ENCODE results near the gene SERPINB12. TPM values are rescaled to one million over a fixed set of nuclear protein-coding genes. Genes with fewer than 3 reads are reported as not detected.

SERPINB12 gene
- total RNA-seq, 3 donors from 2014 or later, result not detected

- no peak for DNase-seq (ENCODE audit: low spot score in 2 of 2)
- TF ChIP-seq CTCF (IDR thresholded peaks at IDR 0.05), result no peak
- TF ChIP-seq POLR2AphosphoS5 (IDR thresholded peaks at IDR 0.05), result no peak
- TF ChIP-seq POLR2A (IDR thresholded peaks at IDR 0.05), result no peak
Observed at GRCh38 chr18:63559567-63560491, 17.7 kb downstream of the SERPINB12 start.

GRCh38 chr18:63562284-63562683, 20.1 kb downstream of the SERPINB12 start:
- Histone ChIP-seq H3K4me3 (no peak overlapping the region), H3K27me3 (no peaks in the 10 kb centered on the region), H3K36me3 (no peaks in the 10 kb centered on the region), H3K4me1 (no peaks in the 10 kb centered on the region), H3K9me3 (no peaks in the 10 kb centered on the region), H3K27ac (no peak overlapping the region)
- intact Hi-C loops (cut with DNase I; ENCODE audit: low total_unique reads), result no loop called here
- DNase-seq (ENCODE audit: low spot score in 2 of 2), result no peak
- TF ChIP-seq CTCF (IDR thresholded peaks at IDR 0.05) (no peak), POLR2A (IDR thresholded peaks at IDR 0.05) (no peak)

More at GRCh38 chr18:63559567-63560491, 17.7 kb downstream of the SERPINB12 start:
- Histone ChIP-seq H3K27ac (no peak overlapping the region), H3K27me3 (no peaks in the 10 kb centered on the region), H3K4me3 (no peak overlapping the region), H3K9me3 (no peaks in the 10 kb centered on the region), H3K4me1 (no peaks in the 10 kb centered on the region), H3K36me3 (no peaks in the 10 kb centered on the region)
- intact Hi-C loops (cut with DNase I; ENCODE audit: low total_unique reads), result no loop called here

GRCh38 chr18:63564021-63564420, 21.9 kb downstream of the SERPINB12 start:
- H3K27ac ChIP-seq, result no peak overlapping the region
- no peak for DNase-seq (ENCODE audit: low spot score in 2 of 2)
- H3K9me3 ChIP-seq, result no peaks in the 10 kb centered on the region
- H3K36me3 ChIP-seq, result no peaks in the 10 kb centered on the region
- no peak overlapping the region for H3K4me3 ChIP-seq
- no peak for TF ChIP-seq POLR2AphosphoS5 (IDR thresholded peaks at IDR 0.05)
- TF ChIP-seq POLR2A (IDR thresholded peaks at IDR 0.05), result no peak
- TF ChIP-seq CTCF (IDR thresholded peaks at IDR 0.05), result no peak
- intact Hi-C loops (cut with DNase I; ENCODE audit: low total_unique reads), result no loop called here
- no peaks in the 10 kb centered on the region for H3K27me3 ChIP-seq
- no peaks in the 10 kb centered on the region for H3K4me1 ChIP-seq

GRCh38 chr18:63564561-63564960, 22.4 kb downstream of the SERPINB12 start:
- Histone ChIP-seq H3K27me3 (no peaks in the 10 kb centered on the region), H3K36me3 (no peaks in the 10 kb centered on the region), H3K9me3 (no peaks in the 10 kb centered on the region), H3K4me1 (no peaks in the 10 kb centered on the region), H3K4me3 (no peak overlapping the region), H3K27ac (no peak overlapping the region)
- no peak for TF ChIP-seq POLR2AphosphoS5 (IDR thresholded peaks at IDR 0.05)
- no peak for TF ChIP-seq CTCF (IDR thresholded peaks at IDR 0.05)
- no peak for TF ChIP-seq POLR2A (IDR thresholded peaks at IDR 0.05)
- intact Hi-C loops (cut with DNase I; ENCODE audit: low total_unique reads), result no loop called here
- no peak for DNase-seq (ENCODE audit: low spot score in 2 of 2)

- no peak for DNase-seq (ENCODE audit: low spot score in 2 of 2)
- intact Hi-C loops (cut with DNase I; ENCODE audit: low total_unique reads), result no loop called here
- no peaks in the 10 kb centered on the region for H3K36me3 ChIP-seq
- TF ChIP-seq POLR2A (IDR thresholded peaks at IDR 0.05) (no peak), CTCF (IDR thresholded peaks at IDR 0.05) (no peak), POLR2AphosphoS5 (IDR thresholded peaks at IDR 0.05) (no peak)
- no peaks in the 10 kb centered on the region for H3K9me3 ChIP-seq
- no peak overlapping the region for H3K27ac ChIP-seq
- no peak overlapping the region for H3K4me3 ChIP-seq
- H3K27me3 ChIP-seq, result no peaks in the 10 kb centered on the region
- H3K4me1 ChIP-seq, result no peaks in the 10 kb centered on the region
Observed at GRCh38 chr18:63567276-63567675, 25.1 kb downstream of the SERPINB12 start.
